Liver (tissue), 9 donors: ENCODE results near the gene COL11A2. TPM values are rescaled to one million over a fixed set of nuclear protein-coding genes. Genes with fewer than 3 reads are reported as not detected.

Source experiments
- DNase-seq: peaks from one replicate; pipeline ENCODE4 v3.0.0-alpha.2; 2017; ENCODE audit warnings: low spot score
- H3K27ac ChIP-seq, 2 donors: one replicate each; pipeline ENCODE4 v1.7.0; 2013; ENCODE audit warnings: inconsistent platforms in 2 of 2, low read length in 2 of 2, control low read depth in 1 of 2, low read depth in 1 of 2, mild to moderate bottlenecking in 1 of 2
- H3K27me3 ChIP-seq, 4 donors: one replicate each; pipeline versions ENCODE4 v1.6.1 to v1.7.0; 2013; ENCODE audit warnings: low read length in 3 of 4, inconsistent platforms in 1 of 4, mild to moderate bottlenecking in 1 of 4, moderate library complexity in 1 of 4; ENCODE audit not compliant: control insufficient read depth in 4 of 4, insufficient read depth in 4 of 4
- H3K36me3 ChIP-seq, 4 donors: one replicate each; pipeline versions ENCODE4 v1.6.1 to v1.7.0; 2013; ENCODE audit warnings: low read length in 3 of 4, mild to moderate bottlenecking in 3 of 4, low read depth in 1 of 4, moderate library complexity in 1 of 4; ENCODE audit not compliant: control insufficient read depth in 4 of 4, insufficient read depth in 3 of 4
- H3K4me1 ChIP-seq, 4 donors: one replicate each; pipeline versions ENCODE4 v1.6.1 to v1.7.0; 2013; ENCODE audit warnings: low read length in 3 of 4, mild to moderate bottlenecking in 3 of 4, moderate library complexity in 1 of 4; ENCODE audit not compliant: control insufficient read depth in 4 of 4, insufficient read depth in 4 of 4
- H3K4me3 ChIP-seq, 3 donors: one replicate each; pipeline versions ENCODE4 v1.6.1 to v1.7.0; 2013; ENCODE audit warnings: low read length in 3 of 3, control low read depth in 1 of 3, low read depth in 1 of 3, mild to moderate bottlenecking in 1 of 3
- H3K9ac ChIP-seq, 2 donors: one replicate each; pipeline ENCODE4 v1.7.0; 2013; ENCODE audit warnings: low read length in 2 of 2, mild to moderate bottlenecking in 2 of 2, moderate library complexity in 2 of 2, control low read depth in 1 of 2, low read depth in 1 of 2
- H3K9me3 ChIP-seq, 4 donors: one replicate each; pipeline versions ENCODE4 v1.6.1 to v1.7.0; 2013; ENCODE audit warnings: low read length in 3 of 4; ENCODE audit not compliant: control insufficient read depth in 4 of 4
- CTCF ChIP-seq: fragments of 150-350 bp; IDR thresholded peaks from 2 replicates; pipeline ENCODE4 v1.5.1; 2017; ENCODE audit warnings: improper control_type of control experiment, low read depth, low read length; ENCODE audit not compliant: missing input control
- EGR1 ChIP-seq, 2 donors: IDR thresholded peaks; 2 replicates each; pipeline ENCODE4 v1.6.1; 2016 to 2018; ENCODE audit warnings: antibody characterized with exemption in 2 of 2, low read depth in 2 of 2
- FOXA1 ChIP-seq: IDR thresholded peaks from 2 replicates; pipeline ENCODE4 v1.6.1; 2016; ENCODE audit warnings: antibody characterized with exemption
- FOXA2 ChIP-seq: IDR thresholded peaks from 2 replicates; pipeline ENCODE4 v1.6.1; 2016; ENCODE audit warnings: antibody characterized with exemption
- GABPA ChIP-seq, 2 donors: IDR thresholded peaks in 1 of 2; conservative IDR thresholded peaks in 1 of 2; 2 replicates each; pipeline ENCODE4 v1.6.1; 2016; ENCODE audit warnings: antibody characterized with exemption in 2 of 2, mild to moderate bottlenecking in 1 of 2, moderate library complexity in 1 of 2
- HNF4A ChIP-seq, 2 donors: conservative IDR thresholded peaks; 2 replicates each; pipeline ENCODE4 v1.6.1; 2016; ENCODE audit warnings: antibody characterized with exemption in 2 of 2, mild to moderate bottlenecking in 2 of 2
- HNF4G ChIP-seq: IDR thresholded peaks from 2 replicates; pipeline ENCODE4 v1.6.1; 2016; ENCODE audit warnings: antibody characterized with exemption
- JUND ChIP-seq, 2 donors: IDR thresholded peaks; 2 replicates each; pipeline ENCODE4 v1.6.1; 2016; ENCODE audit warnings: antibody characterized with exemption in 2 of 2
- NR2F2 ChIP-seq: IDR thresholded peaks from 2 replicates; pipeline ENCODE4 v1.6.1; 2016; ENCODE audit warnings: antibody characterized with exemption
- RAD21 ChIP-seq, 2 donors: IDR thresholded peaks; 2 replicates each; pipeline ENCODE4 v1.6.1; 2016; ENCODE audit warnings: antibody characterized with exemption in 2 of 2, mild to moderate bottlenecking in 2 of 2
- RXRA ChIP-seq, 2 donors: IDR thresholded peaks; 2 replicates each; pipeline ENCODE4 v1.6.1; 2017 to 2018; ENCODE audit warnings: antibody characterized with exemption in 2 of 2, mild to moderate bottlenecking in 1 of 2
- SP1 ChIP-seq: IDR thresholded peaks from 2 replicates; pipeline ENCODE4 v1.6.1; 2018; ENCODE audit warnings: antibody characterized with exemption, mild to moderate bottlenecking
- TAF1 ChIP-seq: conservative IDR thresholded peaks from 2 replicates; pipeline ENCODE4 v1.6.1; 2016; ENCODE audit warnings: antibody characterized with exemption, mild to moderate bottlenecking
- YY1 ChIP-seq: IDR thresholded peaks from 2 replicates; pipeline ENCODE4 v1.6.1; 2016; ENCODE audit warnings: antibody characterized with exemption, mild to moderate bottlenecking
- WGBS: extraction: QIAGEN DNeasy Blood & Tissue Kit; methylation state at CpG from one replicate; pipeline ENCODE4 v1.1.7; 2013; 5-methylcytosine and 5-hydroxymethylcytosine counted together
- polyA plus RNA-seq, 2 donors: library from polyadenylated mRNA; stranded (reverse) in 1 of 2; unstranded in 1 of 2; fragments of 200-250 nt in 1 of 2; fragments of >200 nt in 1 of 2; fragmentation: Nextera tagmentation in 1 of 2; extraction: Ambion mirVana in 1 of 2; gene quantifications; one replicate each; pipeline versions ENCODE4 v1.2.1 to v1.2.3, GENCODE V29; 2013 to 2015
- total RNA-seq, 2 donors: library from RNA; depleted of rRNA; stranded (reverse); fragments of >200 nt; gene quantifications; one replicate each; pipeline ENCODE4 v1.2.3, GENCODE V29; 2014
- TF ChIP-seq, protein P1 (sequence below): IDR thresholded peaks from 2 replicates; pipeline ENCODE4 v1.6.1; 2016; ENCODE audit warnings: antibody characterized with exemption
- TF ChIP-seq, protein P2 (sequence below): IDR thresholded peaks from 2 replicates; pipeline ENCODE4 v1.6.1; 2016; ENCODE audit warnings: antibody characterized with exemption
- TF ChIP-seq, protein P3 (sequence below): IDR thresholded peaks from 2 replicates; pipeline ENCODE4 v1.6.1; 2016; ENCODE audit warnings: antibody characterized with exemption
- TF ChIP-seq, protein P4 (sequence below): IDR thresholded peaks from 2 replicates; pipeline ENCODE4 v1.6.1; 2016; ENCODE audit warnings: antibody characterized with exemption, mild to moderate bottlenecking
- donor health status: healthy.
- donor health status: healthy.
- donor health status: healthy.
- donor health status: healthy.
- donor health status: healthy.

Gene COL11A2
- total and polyA plus RNA-seq, 4 donors, result 0.15 to 0.59 (median 0.27) TPM

DNA sequence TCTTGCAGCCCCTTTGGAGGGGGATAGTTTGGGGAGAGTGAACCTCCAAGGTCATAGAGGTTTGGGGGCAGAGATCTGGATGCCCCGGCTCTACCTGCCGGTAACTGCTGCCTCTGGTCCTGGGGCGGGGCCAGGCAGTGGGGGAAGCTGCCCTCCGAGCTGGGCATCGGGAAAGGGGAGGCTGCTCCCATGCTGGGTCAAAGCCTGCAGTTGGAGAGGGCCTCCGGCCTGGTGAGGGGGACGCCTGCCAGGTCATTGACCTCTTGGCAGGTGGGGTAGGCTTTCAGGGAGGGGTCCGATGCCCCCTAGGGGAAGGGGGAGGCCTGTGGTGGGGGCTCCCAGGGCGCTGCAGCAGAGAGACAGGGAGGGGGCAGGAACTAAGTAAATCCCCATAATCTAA, 7.1 kb downstream of the COL11A2 start:
- Histone ChIP-seq H3K27ac (no peak overlapping the region), H3K9ac (no peak overlapping the region), H3K36me3 (no peaks in the 10 kb centered on the region), H3K4me3 (no peak overlapping the region), H3K4me1 (no peaks in the 10 kb centered on the region), H3K9me3 (no peaks in the 10 kb centered on the region), H3K27me3 (no peaks in the 10 kb centered on the region)
- no peak for DNase-seq
- TF ChIP-seq, protein P1, sequence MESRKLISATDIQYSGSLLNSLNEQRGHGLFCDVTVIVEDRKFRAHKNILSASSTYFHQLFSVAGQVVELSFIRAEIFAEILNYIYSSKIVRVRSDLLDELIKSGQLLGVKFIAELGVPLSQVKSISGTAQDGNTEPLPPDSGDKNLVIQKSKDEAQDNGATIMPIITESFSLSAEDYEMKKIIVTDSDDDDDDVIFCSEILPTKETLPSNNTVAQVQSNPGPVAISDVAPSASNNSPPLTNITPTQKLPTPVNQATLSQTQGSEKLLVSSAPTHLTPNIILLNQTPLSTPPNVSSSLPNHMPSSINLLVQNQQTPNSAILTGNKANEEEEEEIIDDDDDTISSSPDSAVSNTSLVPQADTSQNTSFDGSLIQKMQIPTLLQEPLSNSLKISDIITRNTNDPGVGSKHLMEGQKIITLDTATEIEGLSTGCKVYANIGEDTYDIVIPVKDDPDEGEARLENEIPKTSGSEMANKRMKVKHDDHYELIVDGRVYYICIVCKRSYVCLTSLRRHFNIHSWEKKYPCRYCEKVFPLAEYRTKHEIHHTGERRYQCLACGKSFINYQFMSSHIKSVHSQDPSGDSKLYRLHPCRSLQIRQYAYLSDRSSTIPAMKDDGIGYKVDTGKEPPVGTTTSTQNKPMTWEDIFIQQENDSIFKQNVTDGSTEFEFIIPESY, result no peak
- TF ChIP-seq HNF4A (conservative IDR thresholded peaks at IDR 0.05) (no peak), CTCF (no peak), NR2F2 (no peak), HNF4G (no peak), RXRA (IDR thresholded peaks at IDR 0.05) (no peak), GABPA (IDR thresholded peaks at IDR 0.05 in 1 of 2, conservative IDR thresholded peaks at IDR 0.05 in 1 of 2) (no peak), FOXA1 (no peak), EGR1 (IDR thresholded peaks at IDR 0.05; ENCODE audit: low read depth in 2 of 2) (no peak), YY1 (no peak), SP1 (no peak), TAF1 (no peak), FOXA2 (no peak), JUND (IDR thresholded peaks at IDR 0.05) (no peak), RAD21 (IDR thresholded peaks at IDR 0.05) (no peak)
- TF ChIP-seq, protein P2, sequence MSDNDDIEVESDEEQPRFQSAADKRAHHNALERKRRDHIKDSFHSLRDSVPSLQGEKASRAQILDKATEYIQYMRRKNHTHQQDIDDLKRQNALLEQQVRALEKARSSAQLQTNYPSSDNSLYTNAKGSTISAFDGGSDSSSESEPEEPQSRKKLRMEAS, result no peak
- TF ChIP-seq, protein P3, sequence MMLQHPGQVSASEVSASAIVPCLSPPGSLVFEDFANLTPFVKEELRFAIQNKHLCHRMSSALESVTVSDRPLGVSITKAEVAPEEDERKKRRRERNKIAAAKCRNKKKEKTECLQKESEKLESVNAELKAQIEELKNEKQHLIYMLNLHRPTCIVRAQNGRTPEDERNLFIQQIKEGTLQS, result no peak
- TF ChIP-seq, protein P4, sequence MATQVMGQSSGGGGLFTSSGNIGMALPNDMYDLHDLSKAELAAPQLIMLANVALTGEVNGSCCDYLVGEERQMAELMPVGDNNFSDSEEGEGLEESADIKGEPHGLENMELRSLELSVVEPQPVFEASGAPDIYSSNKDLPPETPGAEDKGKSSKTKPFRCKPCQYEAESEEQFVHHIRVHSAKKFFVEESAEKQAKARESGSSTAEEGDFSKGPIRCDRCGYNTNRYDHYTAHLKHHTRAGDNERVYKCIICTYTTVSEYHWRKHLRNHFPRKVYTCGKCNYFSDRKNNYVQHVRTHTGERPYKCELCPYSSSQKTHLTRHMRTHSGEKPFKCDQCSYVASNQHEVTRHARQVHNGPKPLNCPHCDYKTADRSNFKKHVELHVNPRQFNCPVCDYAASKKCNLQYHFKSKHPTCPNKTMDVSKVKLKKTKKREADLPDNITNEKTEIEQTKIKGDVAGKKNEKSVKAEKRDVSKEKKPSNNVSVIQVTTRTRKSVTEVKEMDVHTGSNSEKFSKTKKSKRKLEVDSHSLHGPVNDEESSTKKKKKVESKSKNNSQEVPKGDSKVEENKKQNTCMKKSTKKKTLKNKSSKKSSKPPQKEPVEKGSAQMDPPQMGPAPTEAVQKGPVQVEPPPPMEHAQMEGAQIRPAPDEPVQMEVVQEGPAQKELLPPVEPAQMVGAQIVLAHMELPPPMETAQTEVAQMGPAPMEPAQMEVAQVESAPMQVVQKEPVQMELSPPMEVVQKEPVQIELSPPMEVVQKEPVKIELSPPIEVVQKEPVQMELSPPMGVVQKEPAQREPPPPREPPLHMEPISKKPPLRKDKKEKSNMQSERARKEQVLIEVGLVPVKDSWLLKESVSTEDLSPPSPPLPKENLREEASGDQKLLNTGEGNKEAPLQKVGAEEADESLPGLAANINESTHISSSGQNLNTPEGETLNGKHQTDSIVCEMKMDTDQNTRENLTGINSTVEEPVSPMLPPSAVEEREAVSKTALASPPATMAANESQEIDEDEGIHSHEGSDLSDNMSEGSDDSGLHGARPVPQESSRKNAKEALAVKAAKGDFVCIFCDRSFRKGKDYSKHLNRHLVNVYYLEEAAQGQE, result no peak
- 60% methylated on average over 9 of the region's 9 CpGs for WGBS
